HEK293 (cell line): Measurements from ENCODE around the gene SINHCAF.

Experiments used
- CTCF ChIA-PET: fragments of 350-600 bp; formaldehyde crosslinking; extraction: SDS; loops from one replicate; lab custom pipeline; 2021; ENCODE audit warnings: antibody characterized with exemption; lab: Yijun Ruan, JAX
- POLR2A ChIA-PET: fragments of 300-600 bp; formaldehyde crosslinking; extraction: SDS; loops from one replicate; lab custom pipeline; 2020; ENCODE audit warnings: antibody characterized with exemption, inconsistent platforms; lab: Yijun Ruan, JAX
- H3K27ac ChIP-seq: fragments of 200-500 bp; sonication (Bioruptor generic); 2 replicates; pipeline ENCODE4 v1.5.1; 2014; ENCODE audit warnings: low read depth, low read length, control low read depth, inconsistent platforms; ENCODE audit errors: extremely low read depth
- H3K36me3 ChIP-seq, 2 experiments: fragments of 200-500 bp in 1 of 2; sonication (Bioruptor generic) in 1 of 2; 1 replicate in 1 of 2; 2 replicates in 1 of 2; pipeline ENCODE4 v1.5.1; 2014 to 2017; ENCODE audit warnings: inconsistent platforms in 2 of 2, low read length in 2 of 2; ENCODE audit not compliant: control insufficient read depth in 2 of 2, insufficient read depth in 1 of 2
- H3K4me1 ChIP-seq: fragments of 200-500 bp; sonication (Bioruptor generic); 2 replicates; pipeline ENCODE4 v1.5.1; 2014; ENCODE audit warnings: mild to moderate bottlenecking, low read length, inconsistent platforms; ENCODE audit not compliant: control insufficient read depth, insufficient read depth
- H3K4me3 ChIP-seq: 2 replicates; pipeline ENCODE4 v1.5.1; 2011; ENCODE audit warnings: low read depth, mild to moderate bottlenecking, control low read depth, low read length, moderate library complexity
- H3K9me3 ChIP-seq: fragments of 200-500 bp; sonication (Bioruptor generic); 2 replicates; pipeline ENCODE4 v1.5.1; 2014; ENCODE audit warnings: low read depth, low read length, inconsistent platforms; ENCODE audit not compliant: control insufficient read depth, insufficient read depth
- HIC1 ChIP-seq: fragments of 450-650 bp; formaldehyde crosslinking; IDR thresholded peaks from 2 replicates; pipeline ENCODE4 v1.5.1; 2016; ENCODE audit warnings: missing biosample characterization, missing genetic modification characterization
- KLF8 ChIP-seq: fragments of 450-650 bp; formaldehyde crosslinking; IDR thresholded peaks from 2 replicates; pipeline ENCODE4 v1.5.1; 2016; ENCODE audit warnings: missing biosample characterization, missing genetic modification characterization
- ZBTB11 ChIP-seq: fragments of 450-650 bp; formaldehyde crosslinking; conservative IDR thresholded peaks from 2 replicates; pipeline ENCODE4 v1.5.1; 2016; ENCODE audit warnings: low read depth, missing biosample characterization, missing genetic modification characterization
- ZBTB7A ChIP-seq: fragments of 450-650 bp; formaldehyde crosslinking; IDR thresholded peaks from 2 replicates; pipeline ENCODE4 v1.5.1; 2016; ENCODE audit warnings: low read depth, missing biosample characterization, missing genetic modification characterization
- ZNF140 ChIP-seq: fragments of 450-650 bp; formaldehyde crosslinking; IDR thresholded peaks from 2 replicates; pipeline ENCODE4 v1.5.1; 2016; ENCODE audit warnings: missing biosample characterization, missing genetic modification characterization
- ZNF366 ChIP-seq: fragments of 450-650 bp; formaldehyde crosslinking; conservative IDR thresholded peaks from 2 replicates; pipeline ENCODE4 v1.5.1; 2016; ENCODE audit warnings: missing biosample characterization, missing genetic modification characterization
- ZNF544 ChIP-seq: fragments of 450-650 bp; formaldehyde crosslinking; IDR thresholded peaks from 2 replicates; pipeline ENCODE4 v1.5.0; 2017; ENCODE audit warnings: missing biosample characterization, missing genetic modification characterization
- ZNF549 ChIP-seq: fragments of 450-650 bp; IDR thresholded peaks from 2 replicates; pipeline ENCODE4 v1.5.1; 2018; ENCODE audit warnings: missing biosample characterization, missing genetic modification characterization, mild to moderate bottlenecking, inconsistent platforms, moderate library complexity
- ZNF555 ChIP-seq: fragments of 450-650 bp; formaldehyde crosslinking; conservative IDR thresholded peaks from 2 replicates; pipeline ENCODE4 v1.5.1; 2017; ENCODE audit warnings: missing biosample characterization, mild to moderate bottlenecking, missing genetic modification characterization, inconsistent platforms
- ZNF624 ChIP-seq: fragments of 450-650 bp; formaldehyde crosslinking; IDR thresholded peaks from 2 replicates; pipeline ENCODE4 v1.5.1; 2017; ENCODE audit warnings: missing biosample characterization, missing genetic modification characterization
- ZNF658 ChIP-seq: fragments of 450-650 bp; formaldehyde crosslinking; IDR thresholded peaks from 2 replicates; pipeline ENCODE4; 2016; ENCODE audit warnings: missing biosample characterization, missing genetic modification characterization
- ZNF776 ChIP-seq: fragments of 450-650 bp; formaldehyde crosslinking; IDR thresholded peaks from 2 replicates; pipeline ENCODE4 v1.5.0; 2017; ENCODE audit warnings: missing biosample characterization, missing genetic modification characterization, borderline replicate concordance
- ZNF843 ChIP-seq: fragments of 450-650 bp; formaldehyde crosslinking; IDR thresholded peaks from 2 replicates; pipeline ENCODE4 v1.5.1; 2016; ENCODE audit warnings: missing biosample characterization, missing genetic modification characterization
- TF ChIP-seq, protein P1 (sequence below): fragments of 450-650 bp; IDR thresholded peaks from 2 replicates; pipeline ENCODE4 v1.5.1; 2018; ENCODE audit warnings: missing biosample characterization, missing genetic modification characterization
- TF ChIP-seq, protein P2 (sequence below): fragments of 450-650 bp; formaldehyde crosslinking; IDR thresholded peaks from 2 replicates; pipeline ENCODE4 v1.5.1; 2016; ENCODE audit warnings: missing biosample characterization, missing genetic modification characterization

The SINHCAF gene

DNA sequence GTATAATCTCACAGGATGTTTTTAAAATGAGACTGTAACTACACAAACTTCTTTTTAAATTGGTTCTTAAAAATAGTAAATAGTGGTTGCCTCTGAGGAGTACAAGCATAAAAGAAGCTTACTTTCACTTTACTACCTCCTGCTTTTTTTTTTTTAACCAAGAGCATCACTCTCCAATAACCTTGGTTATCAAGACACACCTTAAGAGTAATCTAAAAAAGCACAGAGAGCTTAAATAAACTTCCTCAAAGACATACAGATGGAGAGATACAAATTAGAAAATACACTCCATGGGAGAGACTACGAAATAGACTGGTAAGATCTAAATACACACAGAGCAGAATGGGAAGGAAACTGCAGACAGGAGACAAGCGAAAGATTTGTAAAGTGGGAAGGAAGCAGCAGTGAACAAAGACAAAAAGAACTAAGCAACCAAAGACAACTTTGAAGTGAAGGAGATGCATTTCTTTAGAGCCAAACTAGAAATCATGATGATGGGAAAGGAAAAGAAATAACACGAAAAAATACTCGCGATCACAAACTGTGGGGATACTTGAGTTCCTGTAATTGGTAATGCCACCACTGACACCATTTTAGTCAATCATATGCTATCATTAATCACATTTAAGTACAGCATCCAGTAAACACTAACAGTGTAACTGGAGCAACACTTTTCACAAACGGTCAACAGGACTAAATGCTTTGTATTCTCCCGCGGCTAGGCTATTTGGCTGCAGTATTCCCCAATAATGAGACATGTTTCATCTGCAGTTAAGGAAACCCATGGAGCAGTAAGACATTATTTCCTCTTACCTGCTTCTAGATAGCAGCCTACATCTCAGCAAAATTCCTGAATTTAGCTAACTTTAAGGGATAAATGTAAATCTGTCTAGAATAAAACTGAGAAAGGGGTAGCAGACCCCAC lies 8.2 kb downstream of the SINHCAF start:
- CTCF ChIA-PET, result interaction anchor here (1.4 to 1.5 kb wide), 2 partner anchors 45 to 46 kb away, joined by 4 to 13 read pairs; no protein-coding TSS in a partner anchor
- no peaks in the 10 kb centered on the region; a peak in 1 of 3 replicates for H3K36me3 ChIP-seq
- TF ChIP-seq ZNF555, result no peak
- no peak for TF ChIP-seq ZNF140 (tag by site-specific recombination)
- peak; percentile 58 for TF ChIP-seq ZNF366 (tag by site-specific recombination)
- no peak for TF ChIP-seq ZNF544 (tag by site-specific recombination)
- H3K4me3 ChIP-seq, result peak overlapping the region; percentile 33
- no peaks in the 10 kb centered on the region for H3K9me3 ChIP-seq
- H3K27ac ChIP-seq, result no peak overlapping the region
- H3K4me1 ChIP-seq, result peaks cover 38% of the 10 kb centered on the region
- POLR2A ChIA-PET, result interaction anchor here (0.6 kb wide), 1 partner anchor 60 kb away, joined by 3 read pairs; no protein-coding TSS in a partner anchor

DNA sequence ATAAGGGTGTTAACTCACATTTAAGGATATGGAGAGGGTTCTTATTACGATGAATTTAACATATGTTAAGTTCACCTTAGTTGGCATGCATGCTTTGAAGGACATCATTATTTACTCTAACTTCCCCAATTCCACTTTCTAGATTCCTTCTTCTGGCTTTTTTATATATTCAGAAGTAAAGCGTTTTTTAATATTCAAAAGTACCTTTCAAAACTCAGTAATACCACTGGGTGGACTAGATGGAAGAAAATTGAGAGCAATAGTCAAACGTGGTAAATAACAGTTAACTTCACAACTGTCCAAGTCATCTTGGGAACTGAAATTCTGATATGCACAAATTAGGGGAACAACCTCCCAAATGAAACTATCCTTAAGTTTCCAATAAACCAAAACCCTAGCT lies 9.1 kb downstream of the SINHCAF start:
- peaks cover 33% of the 10 kb centered on the region for H3K4me1 ChIP-seq
- ChIA-PET CTCF (interaction anchor here (1.4 to 1.5 kb wide), 2 partner anchors 45 to 46 kb away, joined by 4 to 13 read pairs; no protein-coding TSS in a partner anchor), POLR2A (interaction anchor here (0.6 kb wide), 1 partner anchor 61 kb away, joined by 3 read pairs; no protein-coding TSS in a partner anchor)
- no peak overlapping the region for H3K27ac ChIP-seq
- no peak overlapping the region for H3K4me3 ChIP-seq
- TF ChIP-seq ZNF658 (tag by site-specific recombination) (no peak), HIC1 (tag by site-specific recombination) (no peak), KLF8 (tag by site-specific recombination) (no peak), ZBTB7A (tag by site-specific recombination) (no peak), ZNF544 (tag by site-specific recombination) (no peak)
- TF ChIP-seq, protein P1, sequence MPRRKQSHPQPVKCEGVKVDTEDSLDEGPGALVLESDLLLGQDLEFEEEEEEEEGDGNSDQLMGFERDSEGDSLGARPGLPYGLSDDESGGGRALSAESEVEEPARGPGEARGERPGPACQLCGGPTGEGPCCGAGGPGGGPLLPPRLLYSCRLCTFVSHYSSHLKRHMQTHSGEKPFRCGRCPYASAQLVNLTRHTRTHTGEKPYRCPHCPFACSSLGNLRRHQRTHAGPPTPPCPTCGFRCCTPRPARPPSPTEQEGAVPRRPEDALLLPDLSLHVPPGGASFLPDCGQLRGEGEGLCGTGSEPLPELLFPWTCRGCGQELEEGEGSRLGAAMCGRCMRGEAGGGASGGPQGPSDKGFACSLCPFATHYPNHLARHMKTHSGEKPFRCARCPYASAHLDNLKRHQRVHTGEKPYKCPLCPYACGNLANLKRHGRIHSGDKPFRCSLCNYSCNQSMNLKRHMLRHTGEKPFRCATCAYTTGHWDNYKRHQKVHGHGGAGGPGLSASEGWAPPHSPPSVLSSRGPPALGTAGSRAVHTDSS (tag by site-specific recombination), result no peak
- no peaks in the 10 kb centered on the region for H3K9me3 ChIP-seq
- H3K36me3 ChIP-seq, result no peaks in the 10 kb centered on the region; a peak in 1 of 3 replicates

DNA sequence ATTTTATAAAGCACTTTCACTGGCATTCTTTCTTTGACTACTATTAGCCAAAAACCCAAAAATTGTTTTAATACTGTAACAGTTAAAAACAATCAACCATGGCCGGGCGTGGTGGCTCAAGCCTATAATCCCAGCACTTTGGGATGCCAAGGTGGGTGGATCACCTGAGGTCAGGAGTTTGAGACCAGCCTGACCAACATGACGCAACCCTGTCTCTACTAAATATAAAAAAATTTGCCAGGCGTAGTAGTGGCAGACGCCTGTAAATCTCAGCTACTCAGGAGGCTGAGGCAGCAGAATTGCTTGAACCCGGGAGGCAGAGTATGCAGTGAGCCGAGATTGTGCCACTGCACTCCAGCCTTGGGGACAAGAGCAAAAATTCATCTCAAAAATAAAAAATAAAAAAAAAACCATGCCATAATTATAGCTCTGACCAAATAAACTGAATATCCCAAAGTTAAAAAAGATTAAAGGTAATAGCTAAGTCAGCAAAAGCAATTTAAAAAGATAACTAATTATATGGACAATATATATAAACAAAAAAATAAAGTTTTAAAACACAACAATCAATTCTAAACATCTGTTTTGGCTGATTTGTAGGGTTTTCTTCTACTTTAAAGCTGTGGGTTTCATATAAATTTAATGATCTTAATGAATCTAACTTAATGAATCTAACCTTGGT lies 10.0 kb downstream of the SINHCAF start:
- POLR2A ChIA-PET, result no interaction called here
- no peak for TF ChIP-seq ZNF776 (tag by site-specific recombination)
- no peak for TF ChIP-seq ZNF624 (tag by site-specific recombination)
- no peak for TF ChIP-seq ZNF549 (tag by site-specific recombination)
- TF ChIP-seq, protein P2, sequence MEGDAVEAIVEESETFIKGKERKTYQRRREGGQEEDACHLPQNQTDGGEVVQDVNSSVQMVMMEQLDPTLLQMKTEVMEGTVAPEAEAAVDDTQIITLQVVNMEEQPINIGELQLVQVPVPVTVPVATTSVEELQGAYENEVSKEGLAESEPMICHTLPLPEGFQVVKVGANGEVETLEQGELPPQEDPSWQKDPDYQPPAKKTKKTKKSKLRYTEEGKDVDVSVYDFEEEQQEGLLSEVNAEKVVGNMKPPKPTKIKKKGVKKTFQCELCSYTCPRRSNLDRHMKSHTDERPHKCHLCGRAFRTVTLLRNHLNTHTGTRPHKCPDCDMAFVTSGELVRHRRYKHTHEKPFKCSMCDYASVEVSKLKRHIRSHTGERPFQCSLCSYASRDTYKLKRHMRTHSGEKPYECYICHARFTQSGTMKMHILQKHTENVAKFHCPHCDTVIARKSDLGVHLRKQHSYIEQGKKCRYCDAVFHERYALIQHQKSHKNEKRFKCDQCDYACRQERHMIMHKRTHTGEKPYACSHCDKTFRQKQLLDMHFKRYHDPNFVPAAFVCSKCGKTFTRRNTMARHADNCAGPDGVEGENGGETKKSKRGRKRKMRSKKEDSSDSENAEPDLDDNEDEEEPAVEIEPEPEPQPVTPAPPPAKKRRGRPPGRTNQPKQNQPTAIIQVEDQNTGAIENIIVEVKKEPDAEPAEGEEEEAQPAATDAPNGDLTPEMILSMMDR (tag by site-specific recombination), result no peak
- TF ChIP-seq ZNF843 (tag by site-specific recombination), result no peak
- no peak for TF ChIP-seq ZBTB11 (tag by site-specific recombination)

More for the DNA sequence above, 10.0 kb downstream of the SINHCAF start:
- Histone ChIP-seq H3K36me3 (no peaks in the 10 kb centered on the region; a peak in 1 of 3 replicates), H3K4me3 (no peak overlapping the region), H3K27ac (no peak overlapping the region), H3K4me1 (peaks cover 26% of the 10 kb centered on the region), H3K9me3 (no peaks in the 10 kb centered on the region)
- CTCF ChIA-PET, result no interaction called here
